Upper lobe of left lung (tissue), 6 donors: ENCODE measurements around the gene HAGHL. TPM values are rescaled to one million over a fixed set of nuclear protein-coding genes. Genes with fewer than 3 reads are reported as not detected.

Experiments used
- ATAC-seq, 2 donors: fragments of 200-7000 bp; cut with Tn5 transposase; one replicate each; pipeline ENCODE4 v1.9.1; 2022; ENCODE audit warnings: mild to moderate bottlenecking in 2 of 2, moderate library complexity in 2 of 2; ENCODE audit not compliant: low FRiP score in 2 of 2
- DNase-seq, 2 donors: peaks; one replicate each; pipeline ENCODE4 v3.0.0-alpha.2; 2019 to 2020
- H3K27ac ChIP-seq, 4 donors: fragments of 200-600 bp; sonication (generic); one replicate each; pipeline ENCODE4 v1.5.1; 2016 to 2019
- H3K27me3 ChIP-seq, 4 donors: fragments of 200-600 bp; sonication (generic); one replicate each; pipeline ENCODE4 v1.5.1; 2017 to 2019
- H3K36me3 ChIP-seq, 4 donors: fragments of 200-600 bp; sonication (generic); one replicate each; pipeline ENCODE4 v1.5.1; 2016 to 2019
- H3K4me1 ChIP-seq, 4 donors: fragments of 200-600 bp; sonication (generic); one replicate each; pipeline ENCODE4 v1.5.1; 2018 to 2019
- H3K4me3 ChIP-seq, 4 donors: fragments of 200-600 bp; sonication (generic); one replicate each; pipeline ENCODE4 v1.5.1; 2017 to 2019; ENCODE audit warnings: mild to moderate bottlenecking in 2 of 4, moderate library complexity in 1 of 4
- H3K9me3 ChIP-seq, 4 donors: fragments of 200-600 bp; sonication (generic); one replicate each; pipeline ENCODE4 v1.5.1; 2018 to 2019
- CTCF ChIP-seq, 6 experiments: fragments of 450-650 bp in 4 of 6; fragments of 200-600 bp in 2 of 6; sonication (generic) in 2 of 6; IDR thresholded peaks; one replicate each; pipeline ENCODE4 v1.5.1; 2016 to 2019; ENCODE audit warnings: antibody characterized with exemption in 6 of 6
- EP300 ChIP-seq, 4 donors: sonication (generic); formaldehyde crosslinking; IDR thresholded peaks; one replicate each; pipeline ENCODE4 v1.5.1; 2017; ENCODE audit warnings: antibody characterized with exemption in 4 of 4, control low read depth in 2 of 4
- POLR2A ChIP-seq, 4 donors: fragments of 450-650 bp; IDR thresholded peaks; one replicate each; pipeline ENCODE4 v1.5.1; 2016 to 2017; ENCODE audit warnings: antibody characterized with exemption in 4 of 4, mild to moderate bottlenecking in 2 of 4
- POLR2AphosphoS5 ChIP-seq, 2 donors: sonication (generic); formaldehyde crosslinking; IDR thresholded peaks; one replicate each; pipeline ENCODE4 v1.5.1; 2017; ENCODE audit warnings: antibody characterized with exemption in 2 of 2
- WGBS, 2 donors: methylation state at CpG; one replicate each; pipeline ENCODE4 v1.1.5; 2017 to 2018; 5-methylcytosine and 5-hydroxymethylcytosine counted together
- total RNA-seq, 6 donors: library from RNA; depleted of rRNA in 4 of 6; stranded (reverse); fragments of >200 nt in 4 of 6; gene quantifications; one replicate each; pipeline versions ENCODE4 v1.1.0 to v1.2.1, GENCODE V29; 2016 to 2021
- donor health status: DM: no; HTN: no; CAD: no; lungs with moderate emphysema.
- donor health status: DM: no; HTN: yes; CAD: no; lungs with severe emphysema.

HAGHL gene
- total RNA-seq, 6 donors from 2014 or later = 4.0 to 43.0 (median 13.5) TPM

GRCh38 chr16:724188-725040 lies 2.5 kb upstream of the HAGHL start:
- DNase-seq (peak in 1 of 2 donors; percentile 79), ATAC-seq (no peak)
- Histone ChIP-seq H3K36me3 (peaks cover 0 to 3% (median 0%) of the 10 kb centered on the region in 4 donors), H3K9me3 (no peaks in the 10 kb centered on the region), H3K4me3 (no peak overlapping the region), H3K27me3 (peaks cover 0 to 29% (median 17%) of the 10 kb centered on the region in 4 donors), H3K4me1 (peaks cover 34 to 62% (median 50%) of the 10 kb centered on the region in 4 donors), H3K27ac (no peak overlapping the region)
- WGBS, 2 donors = 55 to 78% methylated on average over 4 to 5 of the region's 29 CpGs
- no peak for TF ChIP-seq POLR2A (IDR thresholded peaks at IDR 0.05)
- no peak for TF ChIP-seq EP300 (IDR thresholded peaks at IDR 0.05)
- TF ChIP-seq POLR2AphosphoS5 (IDR thresholded peaks at IDR 0.05) = no peak
- no peak for TF ChIP-seq CTCF (IDR thresholded peaks at IDR 0.05)

GRCh38 chr16:725041-725376 lies 1.9 kb upstream of the HAGHL start:
- ATAC-seq = no peak
- 84 to 95% methylated on average over 3 to 7 of the region's 7 CpGs for WGBS, 2 donors

GRCh38 chr16:725463-726187 lies 1.3 kb upstream of the HAGHL start:
- TF ChIP-seq POLR2A (IDR thresholded peaks at IDR 0.05) (peak in 1 of 4 donors; percentile 0), CTCF (IDR thresholded peaks at IDR 0.05) (no peak), EP300 (IDR thresholded peaks at IDR 0.05) (no peak), POLR2AphosphoS5 (IDR thresholded peaks at IDR 0.05) (no peak)
- no peak overlapping the region for H3K27ac ChIP-seq
- peak in 1 of 2 donors; percentile 78 for DNase-seq
- no peak for ATAC-seq
- peak overlapping the region in 2 of 4 donors; percentile 54 to 64 for H3K4me3 ChIP-seq
- H3K27me3 ChIP-seq = peaks cover 0 to 29% (median 17%) of the 10 kb centered on the region in 4 donors
- H3K4me1 ChIP-seq = peaks cover 27 to 53% (median 41%) of the 10 kb centered on the region in 4 donors
- 58 to 74% methylated on average over 3 to 13 of the region's 23 CpGs for WGBS, 2 donors
- no peaks in the 10 kb centered on the region for H3K9me3 ChIP-seq
- H3K36me3 ChIP-seq = peaks cover 0 to 11% (median 4%) of the 10 kb centered on the region in 4 donors

More at GRCh38 chr16:725041-725376, 1.9 kb upstream of the HAGHL start:
- peaks cover 30 to 59% (median 47%) of the 10 kb centered on the region in 4 donors for H3K4me1 ChIP-seq
- no peak overlapping the region for H3K4me3 ChIP-seq
- peaks cover 0 to 29% (median 17%) of the 10 kb centered on the region in 4 donors for H3K27me3 ChIP-seq
- no peak for TF ChIP-seq EP300 (IDR thresholded peaks at IDR 0.05)
- no peak for TF ChIP-seq CTCF (IDR thresholded peaks at IDR 0.05)
- DNase-seq = no peak
- H3K36me3 ChIP-seq = peaks cover 0 to 6% (median under 1%) of the 10 kb centered on the region in 4 donors
- no peaks in the 10 kb centered on the region for H3K9me3 ChIP-seq
- no peak overlapping the region for H3K27ac ChIP-seq

- peaks cover 0 to 29% (median 17%) of the 10 kb centered on the region in 4 donors for H3K27me3 ChIP-seq
- H3K27ac ChIP-seq = no peak overlapping the region
- peaks cover 0 to 11% (median 6%) of the 10 kb centered on the region in 4 donors for H3K36me3 ChIP-seq
- WGBS, 2 donors = 44 to 46% methylated on average over 5 of the region's 9 CpGs
- peaks cover 27 to 50% (median 40%) of the 10 kb centered on the region in 4 donors for H3K4me1 ChIP-seq
- no peak for TF ChIP-seq EP300 (IDR thresholded peaks at IDR 0.05)
- peak in 1 of 4 donors; percentile 5 for TF ChIP-seq POLR2A (IDR thresholded peaks at IDR 0.05)
- DNase-seq (no peak), ATAC-seq (no peak)
- H3K4me3 ChIP-seq = peak overlapping the region in 3 of 4 donors; percentile 54 to 65 (median 64)
- no peaks in the 10 kb centered on the region for H3K9me3 ChIP-seq
Measured at GRCh38 chr16:726188-726437, 793 bp upstream of the HAGHL start.

GRCh38 chr16:727291-727977 lies 528 bp downstream of the HAGHL start:
- ATAC-seq = peak in 1 of 2 donors; percentile 6
- TF ChIP-seq POLR2AphosphoS5 (IDR thresholded peaks at IDR 0.05) (no peak), EP300 (IDR thresholded peaks at IDR 0.05) (no peak), POLR2A (IDR thresholded peaks at IDR 0.05) (peak in 1 of 4 donors; percentile 3), CTCF (IDR thresholded peaks at IDR 0.05) (no peak)
- H3K9me3 ChIP-seq = no peaks in the 10 kb centered on the region
- H3K27me3 ChIP-seq = peaks cover 0 to 29% (median 17%) of the 10 kb centered on the region in 4 donors
- H3K36me3 ChIP-seq = peaks cover 0 to 18% (median 11%) of the 10 kb centered on the region in 4 donors
- peaks cover 20 to 38% (median 28%) of the 10 kb centered on the region in 4 donors for H3K4me1 ChIP-seq
- H3K27ac ChIP-seq = peak overlapping the region in 2 of 4 donors; percentile 52 to 53
- peak overlapping the region; percentile 30 to 65 (median 59) for H3K4me3 ChIP-seq
- 1% methylated on average over 19 of the region's 61 CpGs; no CpG with 5 or more reads in 1 of the 2 donors for WGBS, 2 donors
- DNase-seq = peak in 1 of 2 donors; percentile 86
